H1 (cell line): Measurements from ENCODE around the gene KDSR. TPM values are rescaled to one million over a fixed set of nuclear protein-coding genes. Genes with fewer than 3 reads are reported as not detected.

ENCODE experiments used
- CTCF ChIA-PET: fragments of 300-600 bp; sonication (Branson Sonifier 250); formaldehyde crosslinking; loops from one replicate; lab custom pipeline; 2021; ENCODE audit not compliant: partially characterized antibody; lab: Charles Lee
- POLR2A ChIA-PET: fragments of 300-600 bp; sonication (Branson Sonifier 250); formaldehyde crosslinking; loops from one replicate; lab custom pipeline; 2021; ENCODE audit warnings: inconsistent platforms; ENCODE audit not compliant: partially characterized antibody; lab: Charles Lee
- DNase-seq, 2 experiments: peaks; one replicate each; pipeline versions ENCODE4 v3.0.0 to v3.0.0-alpha.2; 2010 to 2022; ENCODE audit warnings: low spot score in 2 of 2, low read depth in 1 of 2, mixed read lengths in 1 of 2
- FAIRE-seq: peaks from 2 replicates; lab custom pipeline; 2011; peaks lifted over from hg19 to GRCh38; lab: Jason Lieb, UNC
- H2AFZ ChIP-seq: 2 replicates; pipeline ENCODE4 v1.8.1; 2012; ENCODE audit warnings: low read length, inconsistent platforms
- H2AK5ac ChIP-seq: 2 replicates; pipeline ENCODE4 v1.6.1; 2013; ENCODE audit warnings: low read depth, low read length
- H2BK120ac ChIP-seq: replicated peaks from 2 replicates; pipeline ENCODE3; 2013; ENCODE audit warnings: low read depth, low read length, inconsistent platforms
- H2BK12ac ChIP-seq: 2 replicates; pipeline ENCODE4 v1.6.1; 2013; ENCODE audit warnings: low read depth, low read length
- H2BK15ac ChIP-seq: 2 replicates; pipeline ENCODE4 v1.6.1; 2013; ENCODE audit warnings: low read length
- H2BK20ac ChIP-seq: 2 replicates; pipeline ENCODE4 v1.6.1; 2013; ENCODE audit warnings: low read length
- H2BK5ac ChIP-seq: 2 replicates; pipeline ENCODE4 v1.6.1; 2013; ENCODE audit warnings: low read depth, low read length
- H3K14ac ChIP-seq: 2 replicates; pipeline ENCODE4 v1.6.1; 2013; ENCODE audit warnings: inconsistent platforms; ENCODE audit not compliant: insufficient read length
- H3K18ac ChIP-seq: 2 replicates; pipeline ENCODE4 v1.6.1; 2013; ENCODE audit warnings: low read length; ENCODE audit errors: extremely low read depth
- H3K23ac ChIP-seq: 2 replicates; pipeline ENCODE4 v1.6.1; 2013; ENCODE audit warnings: inconsistent platforms; ENCODE audit not compliant: insufficient read length
- H3K23me2 ChIP-seq: 2 replicates; pipeline ENCODE4 v1.6.1; 2013; ENCODE audit warnings: low read depth, low read length
- H3K27ac ChIP-seq: 2 replicates; pipeline ENCODE4 v1.6.1; 2011; ENCODE audit warnings: low read depth, low read length, inconsistent platforms
- H3K27me3 ChIP-seq, 4 experiments: replicated peaks in 1 of 4; 1 replicate in 1 of 4; 2 replicates in 3 of 4; pipeline versions ENCODE4 v1.6.1 to v1.8.1; 2011 to 2013; ENCODE audit warnings: low read length in 3 of 4, mild to moderate bottlenecking in 3 of 4, inconsistent platforms in 2 of 4, mixed read lengths in 2 of 4, moderate library complexity in 1 of 4; ENCODE audit not compliant: control insufficient read depth in 3 of 4, insufficient read depth in 3 of 4; ENCODE audit errors: extremely low read depth in 1 of 4
- H3K36me3 ChIP-seq, 4 experiments: 2 replicates each; pipeline versions ENCODE4 v1.6.1 to v1.8.1; 2011 to 2013; ENCODE audit warnings: mild to moderate bottlenecking in 4 of 4, low read length in 3 of 4, moderate library complexity in 2 of 4, control low read depth in 1 of 4, inconsistent platforms in 1 of 4; ENCODE audit not compliant: insufficient read depth in 4 of 4, control insufficient read depth in 2 of 4
- H3K4ac ChIP-seq: replicated peaks from 2 replicates; pipeline ENCODE3; 2013; ENCODE audit warnings: low read length, low read depth, mixed read lengths, inconsistent platforms; ENCODE audit not compliant: insufficient read length
- H3K4me1 ChIP-seq, 4 experiments: replicated peaks in 1 of 4; 1 replicate in 1 of 4; 2 replicates in 3 of 4; pipeline versions ENCODE4 v1.6.1 to v1.8.1; 2011 to 2013; ENCODE audit warnings: low read length in 3 of 4, inconsistent platforms in 2 of 4, mixed read lengths in 1 of 4; ENCODE audit not compliant: insufficient read depth in 4 of 4, control insufficient read depth in 3 of 4
- H3K4me2 ChIP-seq, 2 experiments: 2 replicates each; pipeline versions ENCODE4 v1.6.1 to v1.8.1; 2011 to 2013; ENCODE audit warnings: low read depth in 2 of 2, low read length in 2 of 2, control low read depth in 1 of 2, inconsistent platforms in 1 of 2, mild to moderate bottlenecking in 1 of 2; ENCODE audit not compliant: insufficient read depth in 1 of 2
- H3K4me3 ChIP-seq, 4 experiments: fragments of 200-600, 300-600 bp in 1 of 4; sonication (generic), shearing (Covaris generic), sonication (Bioruptor Twin) in 1 of 4; 2 replicates each; pipeline versions ENCODE4 v1.5.1 to v1.8.1; 2011 to 2016; ENCODE audit warnings: low read length in 4 of 4, low read depth in 3 of 4, control low read depth in 2 of 4, inconsistent platforms in 2 of 4, mild to moderate bottlenecking in 2 of 4, mixed read lengths in 1 of 4, moderate library complexity in 1 of 4; ENCODE audit not compliant: insufficient read depth in 2 of 4; ENCODE audit errors: extremely low read depth in 1 of 4
- H3K56ac ChIP-seq: replicated peaks from 2 replicates; pipeline ENCODE3; 2013; ENCODE audit warnings: low read depth, mild to moderate bottlenecking, mixed read lengths, low read length, inconsistent platforms; ENCODE audit not compliant: insufficient read length
- H3K79me1 ChIP-seq: 2 replicates; pipeline ENCODE4 v1.6.1; 2013; ENCODE audit warnings: low read depth, low read length, control low read depth
- H3K79me2 ChIP-seq, 2 experiments: 2 replicates each; pipeline versions ENCODE4 v1.6.1 to v1.8.1; 2012 to 2013; ENCODE audit warnings: low read length in 2 of 2, mild to moderate bottlenecking in 2 of 2, inconsistent platforms in 1 of 2; ENCODE audit not compliant: insufficient read depth in 2 of 2, control insufficient read depth in 1 of 2
- H3K9ac ChIP-seq, 4 experiments: replicated peaks in 1 of 4; 1 replicate in 1 of 4; 2 replicates in 3 of 4; pipeline versions ENCODE4 v1.6.1 to v1.8.1; 2011 to 2013; ENCODE audit warnings: low read depth in 3 of 4, low read length in 3 of 4, control low read depth in 2 of 4, mild to moderate bottlenecking in 2 of 4, moderate library complexity in 2 of 4, inconsistent platforms in 1 of 4; ENCODE audit errors: extremely low read depth in 1 of 4
- H3K9me3 ChIP-seq, 2 experiments: 2 replicates each; pipeline versions ENCODE4 v1.6.1 to v1.8.1; 2012 to 2013; ENCODE audit warnings: mild to moderate bottlenecking in 2 of 2, moderate library complexity in 2 of 2, control low read depth in 1 of 2, inconsistent platforms in 1 of 2, low read depth in 1 of 2, low read length in 1 of 2, mixed read lengths in 1 of 2; ENCODE audit not compliant: insufficient read depth in 2 of 2
- H4K20me1 ChIP-seq, 2 experiments: replicated peaks in 1 of 2; 2 replicates each; pipeline versions ENCODE3 to v1.8.1; 2011 to 2013; ENCODE audit warnings: inconsistent platforms in 2 of 2, low read length in 2 of 2, mild to moderate bottlenecking in 1 of 2; ENCODE audit not compliant: insufficient read depth in 2 of 2, control insufficient read depth in 1 of 2
- H4K5ac ChIP-seq: 2 replicates; pipeline ENCODE4 v1.6.1; 2013; ENCODE audit warnings: low read length, low read depth, mixed read lengths, inconsistent platforms; ENCODE audit not compliant: insufficient read length
- H4K8ac ChIP-seq: 2 replicates; pipeline ENCODE4 v1.8.0; 2013; ENCODE audit warnings: mild to moderate bottlenecking, moderate library complexity, low read length, inconsistent platforms; ENCODE audit not compliant: insufficient read depth; ENCODE audit errors: extremely low read depth
- H4K91ac ChIP-seq: replicated peaks from 2 replicates; pipeline ENCODE3; 2013; ENCODE audit warnings: low read length, mixed read lengths, inconsistent platforms; ENCODE audit not compliant: insufficient read length
- BACH1 ChIP-seq: IDR thresholded peaks from 2 replicates; pipeline ENCODE4 v1.6.1; 2012; ENCODE audit warnings: low read length, improper control_type of control experiment
- CBX8 ChIP-seq: fragments of 300-800, 300-1000 bp; sonication (generic); IDR thresholded peaks from 2 replicates; pipeline ENCODE4 v1.7.1; 2016; ENCODE audit warnings: low read depth, low read length, borderline replicate concordance
- POLR2A ChIP-seq, 2 experiments: IDR thresholded peaks; 1 replicate in 1 of 2; 2 replicates in 1 of 2; pipeline ENCODE4 v1.6.1; 2011; ENCODE audit warnings: low read depth in 2 of 2, low read length in 2 of 2, mild to moderate bottlenecking in 2 of 2; ENCODE audit errors: control extremely low read depth in 1 of 2
- POLR2AphosphoS5 ChIP-seq: IDR thresholded peaks from 2 replicates; pipeline ENCODE4 v1.6.1; 2011; ENCODE audit warnings: low read depth, low read length
- SIX5 ChIP-seq: IDR thresholded peaks from 2 replicates; pipeline ENCODE4 v1.6.1; 2011; ENCODE audit warnings: mild to moderate bottlenecking, low read depth, low read length
- WGBS, 2 experiments: shearing (Covaris generic) in 1 of 2; methylation state at CpG; one replicate each; pipeline versions ENCODE4 v1.1.6 to v1.1.7; 2013 to 2015; ENCODE audit warnings: low lambda C conversion rate in 2 of 2, mixed read lengths in 2 of 2, inconsistent platforms in 1 of 2, low coverage in 1 of 2, missing lambda C conversion rate in 1 of 2; ENCODE audit not compliant: insufficient replicate concordance in 2 of 2, insufficient coverage in 1 of 2, insufficient read length in 1 of 2; ENCODE audit errors: extremely low coverage in 1 of 2, missing lambda C conversion rate in 1 of 2; 5-methylcytosine and 5-hydroxymethylcytosine counted together
- polyA plus RNA-seq, 7 experiments: library from polyadenylated mRNA; depleted of rRNA in 3 of 7; stranded (reverse) in 5 of 7; unstranded in 2 of 7; fragments of >200 nt in 5 of 7; fragments of 200-250 nt in 2 of 7; gene quantifications; 1 replicate in 5 of 7; 2 replicates in 1 of 7; 4 replicates in 1 of 7; pipeline versions ENCODE4 v1.2.1 to v1.2.3, GENCODE V29; 2011 to 2013; ENCODE audit warnings: missing spikeins in 2 of 7, mixed read lengths in 2 of 7
- total RNA-seq: library from RNA; stranded (reverse); fragmentation: NEBNext Ultra II Directional; extraction: Animal tissue kit (Norgen Biotek cat#: 25700); gene quantifications from 2 replicates; pipeline ENCODE4 v1.2.1, GENCODE V29; 2021

KDSR gene
- total and polyA plus RNA-seq, 2 of the 8 experiments (the other 6 are each of a cell fraction or from before 2014, with no cell fraction given) = 12.4 to 50.5 TPM

GRCh38 chr18:63290821-63291200 is 76.2 kb downstream of the KDSR start:
- Histone ChIP-seq H3K4me3 (no peak overlapping the region), H3K27ac (no peak overlapping the region), H3K4me1 (peaks cover 0 to 3% (median 1%) of the 10 kb centered on the region in 4 experiments; a peak in 2 of 7 replicates), H3K27me3 (no peaks in the 10 kb centered on the region), H3K9me3 (no peaks in the 10 kb centered on the region), H2BK15ac (no peak overlapping the region), H4K20me1 (no peaks in the 10 kb centered on the region), H4K5ac (no peak overlapping the region), H2BK5ac (no peak overlapping the region), H3K4me2 (no peak overlapping the region), H3K23ac (no peak overlapping the region), H3K23me2 (no peaks in the 10 kb centered on the region), H2AK5ac (no peak overlapping the region), H3K9ac (no peak overlapping the region), H3K36me3 (no peaks in the 10 kb centered on the region), H2BK20ac (no peak overlapping the region), H2BK12ac (no peak overlapping the region), H4K8ac (no peak overlapping the region), H3K18ac (no peak overlapping the region), H2AFZ (no peak overlapping the region), H3K79me2 (no peaks in the 10 kb centered on the region), H3K56ac (no peak overlapping the region), H2BK120ac (no peak overlapping the region), H4K91ac (no peak overlapping the region), H3K79me1 (no peaks in the 10 kb centered on the region), H3K4ac (no peak overlapping the region), H3K14ac (no peak overlapping the region)
- ChIA-PET CTCF (interaction anchor here (0.6 to 2.5 kb wide), 6 partner anchors 10 to 469 kb away, joined by 3 to 7 read pairs (median 4); partner anchors contain the start of gene BCL2), POLR2A (no interaction called here)
- no peak for FAIRE-seq
- DNase-seq = no peak
- TF ChIP-seq POLR2A (IDR thresholded peaks at IDR 0.05; ENCODE audit: control extremely low read depth in 1 of 2, low read depth in 2 of 2, low read length in 2 of 2) = no peak
- TF ChIP-seq SIX5 = no peak
- no peak for TF ChIP-seq POLR2AphosphoS5
- no peak for TF ChIP-seq CBX8
- no peak for TF ChIP-seq BACH1
- WGBS, 2 experiments = 96% methylated on average over 7 of the region's 7 CpGs; no CpG with 5 or more reads in 1 of the 2 experiments
